ENCODE data around the gene FAM174A.

GRCh38 chr5:100505984-100506670 lies 29.0 kb upstream of the FAM174A start:
- TF ChIP-seq SUZ12 (IDR thresholded peaks at IDR 0.05; ENCODE audit: extremely low read depth, insufficient read depth, insufficient read length) = no peak
- TF ChIP-seq ZNF274 (IDR thresholded peaks at IDR 0.05; ENCODE audit: low read depth, low read length) = no peak
- no peak for TF ChIP-seq YY1 (IDR thresholded peaks at IDR 0.05; ENCODE audit: insufficient read depth, insufficient read length)

All from NT2/D1 (cell line).